ENCODE measurements around the gene HDAC6.

The HDAC6 gene

GRCh38 chrX:48801280-48802088, at the start of gene HDAC6:
TSS of gene HDAC6 (plus strand) at chrX:48802067. CDS start at chrX:48802693, 626 bp downstream.
- peak; percentile 99 for DNase-seq

GRCh38 chrX:48752498-48752897, 49.4 kb upstream of the HDAC6 start:
- DNase-seq: no peak

- no peak for DNase-seq
Measured at GRCh38 chrX:48753708-48754228, 48.1 kb upstream of the HDAC6 start.

GRCh38 chrX:48754238-48754637, 47.6 kb upstream of the HDAC6 start:
- no peak for DNase-seq

- DNase-seq: peak; percentile 79
Measured at GRCh38 chrX:48761674-48762471, 40.0 kb upstream of the HDAC6 start, which contains the start of gene GLOD5. TSS of gene GLOD5 (plus strand) at chrX:48761747. CDS start at chrX:48761791, 44 bp downstream.

- DNase-seq: no peak
Measured at GRCh38 chrX:48769230-48769629, 32.6 kb upstream of the HDAC6 start.

GRCh38 chrX:48770296-48770695, 31.6 kb upstream of the HDAC6 start:
- no peak for DNase-seq

GRCh38 chrX:48772602-48773001, 29.3 kb upstream of the HDAC6 start:
- no peak for DNase-seq

- no peak for DNase-seq
Measured at GRCh38 chrX:48776818-48777439, 24.9 kb upstream of the HDAC6 start.

- no peak for DNase-seq
Measured at GRCh38 chrX:48779399-48779798, 22.5 kb upstream of the HDAC6 start.

GRCh38 chrX:48781705-48782104, 20.2 kb upstream of the HDAC6 start:
- DNase-seq: no peak

GRCh38 chrX:48782216-48782615, 19.7 kb upstream of the HDAC6 start:
- DNase-seq: no peak

- DNase-seq: no peak
Measured at GRCh38 chrX:48782795-48783194, 19.1 kb upstream of the HDAC6 start.

GRCh38 chrX:48784726-48785125, 17.1 kb upstream of the HDAC6 start:
- no peak for DNase-seq

- no peak for DNase-seq
Measured at GRCh38 chrX:48785186-48785539, 16.7 kb upstream of the HDAC6 start.

- DNase-seq: no peak
Measured at GRCh38 chrX:48785540-48786214, 16.2 kb upstream of the HDAC6 start.

- DNase-seq: no peak
Measured at GRCh38 chrX:48786341-48786800, 15.5 kb upstream of the HDAC6 start, which contains the start of gene GATA1. TSS of gene GATA1 (plus strand) at chrX:48786590. CDS start at chrX:48791110, 4,520 bp downstream.

GRCh38 chrX:48786825-48787504, 14.9 kb upstream of the HDAC6 start:
- DNase-seq: no peak

GRCh38 chrX:48787505-48788443, 14.1 kb upstream of the HDAC6 start:
- DNase-seq: no peak

- DNase-seq: no peak
Measured at GRCh38 chrX:48789366-48790220, 12.3 kb upstream of the HDAC6 start.
